GM19395 (cell line): ENCODE measurements around the gene S1PR4.

ENCODE experiments used
- ATAC-seq: cut with Tn5 transposase; IDR thresholded peaks from one replicate; pipeline ENCODE4 v1.9.1; 2021; ENCODE audit warnings: mild to moderate bottlenecking, moderate library complexity; ENCODE audit not compliant: unreplicated experiment

S1PR4 gene

DNA sequence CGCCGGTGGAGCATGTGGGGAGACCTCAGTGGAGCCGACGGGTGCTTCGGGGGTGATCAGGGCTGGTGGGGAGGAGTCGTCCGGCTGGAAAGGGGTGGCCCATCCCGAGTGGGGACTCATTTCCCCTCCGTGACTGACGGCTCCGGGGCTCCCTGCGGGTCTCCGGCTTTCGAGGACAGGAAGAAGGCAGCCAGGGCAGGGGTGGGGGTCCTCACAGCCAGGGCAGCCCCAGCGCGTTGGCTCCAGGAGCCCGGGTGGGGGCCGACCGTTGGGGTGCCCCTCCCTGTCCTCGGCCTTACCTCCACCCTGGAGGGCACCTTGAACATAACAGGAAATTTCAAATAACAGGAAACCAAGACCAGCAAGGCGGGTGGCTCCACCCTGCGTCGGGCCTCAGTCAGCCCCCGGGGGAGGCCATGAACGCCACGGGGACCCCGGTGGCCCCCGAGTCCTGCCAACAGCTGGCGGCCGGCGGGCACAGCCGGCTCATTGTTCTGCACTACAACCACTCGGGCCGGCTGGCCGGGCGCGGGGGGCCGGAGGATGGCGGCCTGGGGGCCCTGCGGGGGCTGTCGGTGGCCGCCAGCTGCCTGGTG is at the start of gene S1PR4:
TSS of gene S1PR4 (plus strand) at position 393 of the 596 bp plus-strand sequence. CDS start at position 417, 24 bp downstream.
- ATAC-seq, result no peak

DNA sequence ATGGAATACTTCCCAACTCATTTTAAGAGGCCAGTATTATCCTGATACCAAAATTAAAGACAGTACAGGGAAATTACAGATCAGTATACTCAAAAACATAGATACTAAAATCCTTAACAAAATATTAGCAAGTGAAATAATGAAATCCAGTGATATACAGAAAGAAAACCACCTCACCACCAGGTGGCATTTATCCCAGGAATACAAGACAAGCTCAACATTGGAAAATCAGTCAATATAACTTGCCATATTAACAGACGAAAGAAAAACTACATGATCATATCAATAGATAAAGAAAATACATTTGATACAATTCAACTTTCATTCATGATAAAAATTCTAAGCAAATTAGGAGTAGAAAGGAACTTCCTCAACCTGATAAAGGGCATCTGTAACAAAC is 49.5 kb upstream of the S1PR4 start:
- no peak for ATAC-seq

- ATAC-seq, result no peak
Observed at GRCh38 chr19:3131168-3131567, 47.4 kb upstream of the S1PR4 start.

DNA sequence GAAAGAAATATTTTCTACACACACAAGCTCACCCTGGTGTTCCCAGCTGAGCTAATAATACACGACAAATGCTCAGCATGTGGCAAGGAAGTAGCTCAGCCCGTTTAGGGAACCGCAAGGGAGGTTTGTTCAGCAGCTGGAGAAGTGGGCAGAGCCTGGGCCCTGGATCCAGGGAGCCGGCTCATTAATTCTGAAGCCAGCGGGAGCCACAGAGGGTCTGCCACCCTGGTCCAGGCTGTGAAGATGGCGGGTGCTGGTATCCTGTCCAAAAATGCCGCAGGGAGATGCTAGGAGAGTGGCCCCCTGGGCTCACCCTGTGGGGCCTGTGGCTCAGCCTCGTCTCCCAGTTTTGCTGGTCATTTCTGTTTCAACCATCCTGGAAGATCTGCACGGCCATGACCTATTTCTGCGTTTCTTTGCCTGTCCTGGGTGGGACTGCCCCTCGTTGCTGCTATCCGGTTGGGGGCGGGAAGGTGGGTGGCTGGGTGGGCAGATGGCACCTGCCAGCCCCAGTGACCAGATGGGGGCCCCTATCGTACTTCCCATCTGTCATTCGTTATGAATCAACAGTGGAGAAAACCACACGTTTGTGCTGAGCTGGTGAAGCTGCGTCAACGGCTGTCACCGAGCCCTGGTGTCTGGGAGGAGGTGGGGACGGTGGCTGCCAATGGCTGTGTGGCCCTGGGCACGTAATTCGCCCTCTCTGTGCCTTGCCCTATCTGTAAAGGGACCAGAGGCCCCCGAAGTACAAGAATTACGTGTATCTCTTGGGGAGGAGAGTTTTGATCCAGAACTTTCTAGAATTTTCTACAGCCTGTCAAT is 45.4 kb upstream of the S1PR4 start:
- ATAC-seq, result no peak

DNA sequence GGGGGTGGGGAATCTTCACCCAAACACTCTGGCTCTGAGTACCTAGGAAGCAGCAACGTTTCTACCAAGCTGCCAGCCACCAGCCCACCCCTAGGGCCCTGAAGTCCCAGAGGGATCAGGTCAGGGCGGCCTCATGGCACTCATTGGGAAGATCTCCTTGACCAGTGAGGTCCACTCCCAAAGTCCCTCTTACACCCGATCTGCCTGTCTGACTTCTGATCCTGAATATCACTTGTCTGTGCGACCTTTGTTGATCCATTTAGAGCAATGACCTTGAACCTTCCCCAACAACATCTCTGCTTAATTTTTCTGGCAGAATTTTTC is 44.8 kb upstream of the S1PR4 start:
- ATAC-seq, result no peak

- ATAC-seq, result no peak
Observed at GRCh38 chr19:3135961-3136683, 42.4 kb upstream of the S1PR4 start, which contains the start of gene GNA15. Gene GNA15 (plus strand): TSS chr19:3136033. CDS start chr19:3136451, 418 bp downstream.

DNA sequence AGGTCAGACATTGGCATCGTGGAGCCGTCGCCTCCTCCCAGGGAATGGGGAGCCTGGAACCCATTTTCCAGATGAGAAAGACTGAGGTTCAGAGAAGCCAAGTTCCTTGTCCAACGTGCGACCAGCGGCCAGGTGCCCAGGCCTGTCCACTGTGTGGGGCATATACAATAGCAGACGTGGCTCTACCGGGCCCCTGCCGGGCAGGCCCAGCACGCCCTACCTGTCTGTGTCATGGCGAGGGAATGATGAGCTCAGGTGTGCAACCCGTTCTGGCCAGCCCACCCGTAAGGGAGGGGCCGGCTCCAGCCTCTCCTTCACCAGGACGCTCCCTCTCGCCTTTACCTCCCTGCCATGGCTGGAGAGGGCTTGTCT is 41.9 kb upstream of the S1PR4 start:
- ATAC-seq, result no peak

DNA sequence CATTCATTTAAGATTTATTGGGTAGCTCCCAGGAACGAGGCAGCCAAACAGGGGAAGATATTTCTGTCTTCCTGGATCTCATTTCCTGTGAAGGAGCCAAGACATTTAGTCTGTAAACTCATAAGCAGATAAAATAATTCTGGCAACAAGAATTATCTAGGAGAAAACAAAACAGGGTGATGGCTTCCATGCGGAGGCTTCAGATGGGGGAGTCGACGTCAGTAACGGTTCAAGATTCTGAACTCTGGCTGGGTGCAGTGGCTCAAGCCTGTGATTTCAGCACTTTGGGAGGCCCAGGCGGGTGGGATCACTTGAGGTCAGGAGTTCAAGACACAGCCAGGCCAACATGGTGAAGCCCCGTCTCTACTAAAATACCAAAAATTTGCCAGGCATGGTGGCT is 41.5 kb upstream of the S1PR4 start:
- ATAC-seq, result no peak

GRCh38 chr19:3138268-3138667 is 40.3 kb upstream of the S1PR4 start:
- no peak for ATAC-seq

GRCh38 chr19:3140667-3141038 is 37.9 kb upstream of the S1PR4 start:
- no peak for ATAC-seq

- ATAC-seq, result no peak
Observed at GRCh38 chr19:3142292-3142670, 36.3 kb upstream of the S1PR4 start.

DNA sequence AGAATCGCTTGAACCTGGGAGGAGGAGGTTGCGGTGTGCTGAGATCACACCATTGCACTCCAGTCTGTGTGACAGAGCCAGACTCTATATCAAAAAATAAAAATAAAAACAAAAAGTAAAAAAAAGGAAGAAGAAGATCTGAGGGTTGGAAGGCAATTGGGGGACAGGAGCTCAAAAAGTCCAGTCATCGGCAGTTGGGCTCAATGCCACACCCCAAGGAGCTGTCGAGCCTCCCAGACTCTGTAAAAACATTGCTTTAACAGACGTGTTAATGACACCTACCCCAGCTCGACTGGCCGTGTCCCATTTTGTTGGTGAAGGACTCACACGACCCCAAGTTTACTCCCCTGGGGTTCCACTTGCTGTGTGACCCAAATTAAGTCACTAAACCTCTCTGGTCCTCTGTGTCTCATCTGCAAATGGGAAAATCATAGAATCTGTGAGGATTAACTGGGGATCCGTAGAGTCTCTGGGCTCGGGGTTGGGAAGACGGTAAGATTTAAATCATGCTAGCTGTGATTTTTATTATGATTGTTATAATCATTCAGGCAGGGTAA is 35.7 kb upstream of the S1PR4 start:
- no peak for ATAC-seq

DNA sequence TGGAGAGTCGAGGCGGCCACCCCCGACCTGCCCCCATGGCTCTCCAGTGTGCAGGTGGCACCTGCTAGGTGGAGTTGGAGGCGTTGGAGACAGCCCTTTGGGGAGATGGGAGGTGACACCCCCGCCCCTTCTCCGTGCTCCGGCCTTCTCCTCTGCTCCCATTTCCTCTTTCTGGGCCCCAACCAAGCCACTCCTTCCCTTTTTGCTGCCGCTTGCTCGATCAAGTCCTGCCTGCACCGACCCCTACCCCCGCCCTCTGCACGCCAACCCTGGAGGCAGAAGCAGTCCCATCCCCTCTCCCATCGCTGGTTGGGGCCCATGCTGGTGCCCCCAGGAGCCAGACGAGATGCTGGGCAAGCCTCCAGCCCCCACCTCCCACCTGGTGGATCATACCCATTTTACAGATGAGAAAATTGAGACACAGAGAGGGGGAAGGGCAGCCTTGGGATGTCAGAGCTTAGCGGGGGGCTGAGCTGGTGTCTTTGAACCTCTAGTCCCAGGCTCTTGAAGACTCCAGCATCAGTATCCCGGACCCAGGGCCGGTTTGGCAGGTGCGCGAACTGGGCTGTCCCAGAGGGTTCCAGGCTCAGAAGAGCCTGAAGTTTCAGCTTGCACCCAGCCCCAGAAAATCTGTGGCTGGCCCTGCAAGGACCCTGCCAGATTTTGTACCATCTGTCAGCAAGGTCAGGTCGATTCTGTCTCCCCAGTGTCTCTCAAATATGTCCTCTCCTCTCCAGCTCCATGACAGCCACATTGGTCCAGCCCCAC is 32.5 kb upstream of the S1PR4 start:
- ATAC-seq, result no peak

DNA sequence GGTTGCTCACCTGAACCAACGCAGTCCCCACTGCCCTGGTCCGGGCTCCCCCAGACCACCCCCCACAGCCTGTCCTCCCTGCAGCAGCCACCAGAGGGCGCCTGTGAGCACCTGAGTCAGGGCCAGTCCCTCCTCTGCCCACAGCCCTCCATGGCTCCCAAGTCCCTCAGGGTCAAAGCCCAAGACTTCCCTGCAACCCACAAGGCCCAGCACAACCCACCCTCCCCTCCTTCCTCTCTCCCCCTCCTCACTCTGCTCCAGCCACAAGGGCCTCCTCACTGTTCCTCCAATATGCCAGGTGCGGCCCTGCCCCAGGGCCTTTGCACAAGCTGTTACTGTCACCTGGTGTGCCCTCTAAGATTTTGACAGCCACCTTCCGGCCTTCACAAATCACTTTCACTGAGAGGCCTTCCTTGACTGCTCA is 31.9 kb upstream of the S1PR4 start:
- ATAC-seq, result no peak

DNA sequence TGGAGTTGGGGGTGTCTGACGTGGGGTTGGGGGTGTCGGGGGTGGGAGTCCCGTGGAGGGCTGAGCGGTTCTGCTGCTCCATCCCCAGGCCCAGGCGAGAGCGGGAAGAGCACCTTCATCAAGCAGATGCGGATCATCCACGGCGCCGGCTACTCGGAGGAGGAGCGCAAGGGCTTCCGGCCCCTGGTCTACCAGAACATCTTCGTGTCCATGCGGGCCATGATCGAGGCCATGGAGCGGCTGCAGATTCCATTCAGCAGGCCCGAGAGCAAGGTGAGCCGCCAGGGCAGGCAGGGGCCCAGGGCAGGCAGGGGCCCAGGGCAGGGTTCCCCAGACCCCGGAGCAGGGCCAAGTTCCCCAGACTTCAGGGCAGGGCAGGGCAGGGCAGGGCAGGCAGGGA is 30.1 kb upstream of the S1PR4 start:
- ATAC-seq, result no peak

GRCh38 chr19:3149089-3149488 is 29.5 kb upstream of the S1PR4 start:
- no peak for ATAC-seq

DNA sequence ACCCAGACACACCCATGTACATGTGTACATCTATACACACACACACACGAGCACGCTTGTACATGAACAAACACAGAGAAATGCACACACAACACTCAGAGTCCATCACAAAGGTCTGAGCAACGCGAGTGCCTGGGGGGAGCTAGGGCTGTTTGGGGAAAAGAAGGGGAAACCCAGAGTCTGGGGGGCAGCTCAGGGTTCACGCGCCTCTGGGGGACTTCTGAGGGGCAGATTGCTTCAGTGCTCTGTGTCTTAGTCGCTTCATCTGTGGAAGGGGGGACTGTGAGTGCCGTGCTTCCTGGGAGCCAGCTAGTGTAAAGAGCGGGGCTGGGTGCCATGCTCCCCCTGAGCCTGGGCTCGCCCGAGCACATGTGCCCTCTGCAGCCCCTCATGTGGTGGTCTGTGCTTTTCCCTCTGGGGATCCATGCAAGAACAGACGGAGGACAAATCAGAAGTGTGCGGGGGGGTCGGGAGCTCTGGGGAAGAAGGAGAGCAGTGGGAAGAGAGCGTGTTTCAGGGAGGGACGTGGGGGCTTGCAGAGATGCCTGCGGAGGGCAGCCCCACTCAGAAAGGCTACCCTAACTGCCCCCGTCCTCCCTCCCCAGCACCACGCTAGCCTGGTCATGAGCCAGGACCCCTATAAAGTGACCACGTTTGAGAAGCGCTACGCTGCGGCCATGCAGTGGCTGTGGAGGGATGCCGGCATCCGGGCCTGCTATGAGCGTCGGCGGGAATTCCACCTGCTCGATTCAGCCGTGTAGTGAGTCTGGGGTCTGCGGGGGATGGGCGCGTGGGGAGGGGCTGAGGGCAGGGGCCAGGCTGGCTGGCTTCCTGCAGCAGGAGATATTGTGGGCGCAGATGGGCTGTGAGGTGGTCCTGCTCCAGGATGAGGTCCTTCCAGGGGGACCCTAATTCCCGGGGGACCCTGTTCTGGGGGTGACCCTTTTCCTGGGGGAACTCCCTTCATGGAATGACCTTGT is 28.8 kb upstream of the S1PR4 start:
- no peak for ATAC-seq

GRCh38 chr19:3150739-3151329 is 27.7 kb upstream of the S1PR4 start:
- no peak for ATAC-seq
